HEK293T (cell line): ENCODE results near the gene RER1.

ENCODE experiments used
- ARNT ChIP-seq: fragments of 450-650 bp; IDR thresholded peaks from 2 replicates; pipeline ENCODE4 v1.6.1; 2017; ENCODE audit warnings: mild to moderate bottlenecking
- BHLHE40 ChIP-seq: fragments of 450-650 bp; IDR thresholded peaks from 2 replicates; pipeline ENCODE4 v1.6.1; 2016; ENCODE audit warnings: mild to moderate bottlenecking, moderate library complexity, borderline replicate concordance
- FOXK2 ChIP-seq: fragments of 450-650 bp; IDR thresholded peaks from 2 replicates; pipeline ENCODE4 v1.6.1; 2016; ENCODE audit warnings: mild to moderate bottlenecking
- FOXM1 ChIP-seq: fragments of 450-650 bp; IDR thresholded peaks from 2 replicates; pipeline ENCODE4 v1.6.1; 2017; ENCODE audit warnings: mild to moderate bottlenecking, borderline replicate concordance
- HDGF ChIP-seq: fragments of 450-650 bp; IDR thresholded peaks from 2 replicates; pipeline ENCODE4 v1.6.1; 2017; ENCODE audit warnings: antibody characterized with exemption, borderline replicate concordance
- LEF1 ChIP-seq: fragments of 450-650 bp; IDR thresholded peaks from 2 replicates; pipeline ENCODE4 v1.6.1; 2017; ENCODE audit warnings: mild to moderate bottlenecking, borderline replicate concordance
- NFRKB ChIP-seq: fragments of 450-650 bp; IDR thresholded peaks from 2 replicates; pipeline ENCODE4 v1.6.1; 2016; ENCODE audit warnings: mild to moderate bottlenecking, moderate library complexity
- SP1 ChIP-seq: fragments of 450-650 bp; IDR thresholded peaks from 2 replicates; pipeline ENCODE4 v1.6.1; 2017

- TF ChIP-seq BHLHE40 (no peak), SP1 (no peak), FOXM1 (no peak), LEF1 (no peak), ARNT (no peak), HDGF (no peak), FOXK2 (no peak), NFRKB (no peak)
Observed at GRCh38 chr1:2430592-2430973, 38.9 kb downstream of the RER1 start.
